Cardiac fibroblast (primary cell): ENCODE results near the gene MAP10.

ENCODE experiments used
- DNase-seq, 2 donors: peaks; one replicate each; pipeline versions ENCODE4 v3.0.0 to v3.0.0-alpha.2; 2010; ENCODE audit warnings: low read depth in 2 of 2
- H3K4me3 ChIP-seq, 2 donors: replicated peaks in 1 of 2; 1 replicate in 1 of 2; 2 replicates in 1 of 2; pipeline ENCODE4 v1.5.1; 2011; ENCODE audit warnings: low read depth in 2 of 2, low read length in 2 of 2, mild to moderate bottlenecking in 2 of 2, moderate library complexity in 1 of 2
- CTCF ChIP-seq: IDR thresholded peaks from one replicate; pipeline ENCODE4 v1.5.1; 2011; ENCODE audit warnings: low read depth, mild to moderate bottlenecking, low read length, inconsistent platforms

The MAP10 gene

GRCh38 chr1:232851532-232851931 is 46.3 kb downstream of the MAP10 start:
- DNase-seq: no peak
- no peak overlapping the region for H3K4me3 ChIP-seq
- TF ChIP-seq CTCF: no peak

- no peak for TF ChIP-seq CTCF
- H3K4me3 ChIP-seq: no peak overlapping the region
- peak; percentile 22 to 66 for DNase-seq
Observed at GRCh38 chr1:232853994-232854797, 49.0 kb downstream of the MAP10 start.

GRCh38 chr1:232854798-232855159 is 49.6 kb downstream of the MAP10 start:
- no peak for TF ChIP-seq CTCF

GRCh38 chr1:232856541-232856940 is 51.3 kb downstream of the MAP10 start:
- no peak for DNase-seq
- no peak for TF ChIP-seq CTCF
- no peak overlapping the region for H3K4me3 ChIP-seq

More at GRCh38 chr1:232854798-232855159, 49.6 kb downstream of the MAP10 start:
- DNase-seq: no peak
- H3K4me3 ChIP-seq: no peak overlapping the region
